ENCODE data around the gene OPRL1.

Gene OPRL1

GRCh38 chr20:64042054-64042781 lies 37.7 kb upstream of the OPRL1 start:
- no peak for DNase-seq

GRCh38 chr20:64043768-64044167 lies 36.1 kb upstream of the OPRL1 start:
- DNase-seq: no peak

- no peak for DNase-seq
Measured at GRCh38 chr20:64044484-64045247, 35.2 kb upstream of the OPRL1 start.

- no peak for DNase-seq
Measured at GRCh38 chr20:64045346-64046011, 34.4 kb upstream of the OPRL1 start.

GRCh38 chr20:64047046-64047389 lies 32.9 kb upstream of the OPRL1 start:
- DNase-seq: no peak

- DNase-seq: no peak
Measured at GRCh38 chr20:64047968-64048401, 31.9 kb upstream of the OPRL1 start.

GRCh38 chr20:64048402-64049044 lies 31.4 kb upstream of the OPRL1 start:
- DNase-seq: no peak

GRCh38 chr20:64049060-64049877 lies 30.6 kb upstream of the OPRL1 start, which contains the start of gene SOX18:
Gene SOX18, minus strand, starts transcription at chr20:64049639. Its CDS starts 123 bp downstream, at chr20:64049516.
- DNase-seq: no peak

GRCh38 chr20:64049878-64050260 lies 30.0 kb upstream of the OPRL1 start:
- no peak for DNase-seq

GRCh38 chr20:64050261-64051032 lies 29.4 kb upstream of the OPRL1 start:
- no peak for DNase-seq

GRCh38 chr20:64051033-64051452 lies 28.8 kb upstream of the OPRL1 start:
- DNase-seq: no peak

- no peak for DNase-seq
Measured at GRCh38 chr20:64051561-64052325, 28.1 kb upstream of the OPRL1 start.

GRCh38 chr20:64052326-64052722 lies 27.6 kb upstream of the OPRL1 start:
- no peak for DNase-seq

GRCh38 chr20:64052987-64053840 lies 26.7 kb upstream of the OPRL1 start:
- no peak for DNase-seq

GRCh38 chr20:64053841-64054661 lies 25.8 kb upstream of the OPRL1 start:
- no peak for DNase-seq

- no peak for DNase-seq
Measured at GRCh38 chr20:64055396-64055892, 24.4 kb upstream of the OPRL1 start.

- DNase-seq: no peak
Measured at GRCh38 chr20:64055893-64056638, 23.8 kb upstream of the OPRL1 start.

- DNase-seq: no peak
Measured at GRCh38 chr20:64056639-64056888, 23.3 kb upstream of the OPRL1 start.

All from stimulated activated CD4-positive, alpha-beta T cell treated with anti-CD3 and anti-CD28 coated beads, Interleukin-4, amount 100 ng/mL, for 24 hours (primary cell).